T-helper 2 cell treated with Interferon-gamma antibody and Interleukin-4, amounts not matched to agents 5 μg/mL and 100 μg/mL, for 36 hours (primary cell): Measurements from ENCODE around the gene PRDM10.
A peak's percentile ranks its signal among the peaks of the same experiment; 100 is the strongest.

ENCODE experiments used
- DNase-seq: peaks from one replicate; pipeline ENCODE4 v3.0.0; 2021; ENCODE audit warnings: low spot score
- H3K27ac Mint-ChIP-seq: one replicate; pipeline ENCODE4 v1.8.0; 2021; ENCODE audit warnings: mild to moderate bottlenecking, mixed read lengths
- H3K27me3 Mint-ChIP-seq: one replicate; pipeline ENCODE4 v1.8.0; 2021; ENCODE audit warnings: low read depth, mixed read lengths
- H3K36me3 Mint-ChIP-seq: one replicate; pipeline ENCODE4 v1.8.0; 2021; ENCODE audit warnings: low read depth, mixed read lengths
- H3K4me1 Mint-ChIP-seq: one replicate; pipeline ENCODE4 v1.8.0; 2021; ENCODE audit warnings: low read depth, mixed read lengths
- H3K4me3 Mint-ChIP-seq: one replicate; pipeline ENCODE4 v1.8.0; 2022; ENCODE audit warnings: mild to moderate bottlenecking, moderate library complexity, mixed read lengths
- H3K9me3 Mint-ChIP-seq: one replicate; pipeline ENCODE4 v1.8.0; 2021; ENCODE audit warnings: mixed read lengths

PRDM10 gene

DNA sequence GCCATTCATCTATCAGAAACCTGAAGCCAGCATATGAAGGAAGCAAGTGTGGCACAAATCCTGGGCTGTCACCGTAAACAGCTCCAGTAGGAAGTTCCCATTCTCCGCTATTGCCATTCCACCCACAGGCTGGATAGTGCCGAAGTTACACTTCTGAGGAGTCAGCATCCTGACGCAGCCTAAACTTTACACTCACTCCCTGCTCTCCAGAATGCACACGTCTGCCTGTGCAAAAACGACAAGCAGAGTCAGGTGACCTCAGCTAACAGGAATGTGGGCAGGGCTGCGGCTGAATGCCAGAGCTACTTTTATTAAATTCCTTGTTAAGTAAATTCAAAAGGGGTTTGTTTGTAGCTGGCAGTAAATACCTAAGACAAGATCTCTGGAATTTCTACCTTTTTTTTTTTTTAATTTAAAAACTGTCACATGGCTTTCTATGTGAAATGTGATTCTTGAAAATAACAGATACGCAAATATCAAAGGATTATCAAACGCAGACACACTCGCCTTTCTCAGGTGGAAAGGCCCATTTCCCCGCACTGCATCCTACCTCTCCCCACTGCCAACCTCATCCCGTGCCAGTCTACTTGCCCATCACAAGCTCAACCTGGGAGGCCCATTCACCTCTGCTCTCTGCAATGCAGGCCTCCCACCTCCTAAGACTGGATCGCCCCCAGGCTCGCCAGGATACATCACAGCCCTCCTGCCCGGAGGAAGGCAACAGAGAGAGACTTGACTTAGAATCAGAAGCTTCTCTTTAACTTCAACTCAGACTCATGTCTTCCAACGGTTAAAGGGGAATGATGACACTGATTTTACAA, 140.7 kb downstream of the PRDM10 start:
- peaks cover 45% of the 10 kb centered on the region for H3K36me3 Mint-ChIP-seq
- DNase-seq: no peak
- no peak overlapping the region for H3K4me3 Mint-ChIP-seq
- H3K9me3 Mint-ChIP-seq: no peaks in the 10 kb centered on the region
- peaks cover 2% of the 10 kb centered on the region for H3K4me1 Mint-ChIP-seq
- peak overlapping the region; percentile 58 for H3K27ac Mint-ChIP-seq
- H3K27me3 Mint-ChIP-seq: no peaks in the 10 kb centered on the region

DNA sequence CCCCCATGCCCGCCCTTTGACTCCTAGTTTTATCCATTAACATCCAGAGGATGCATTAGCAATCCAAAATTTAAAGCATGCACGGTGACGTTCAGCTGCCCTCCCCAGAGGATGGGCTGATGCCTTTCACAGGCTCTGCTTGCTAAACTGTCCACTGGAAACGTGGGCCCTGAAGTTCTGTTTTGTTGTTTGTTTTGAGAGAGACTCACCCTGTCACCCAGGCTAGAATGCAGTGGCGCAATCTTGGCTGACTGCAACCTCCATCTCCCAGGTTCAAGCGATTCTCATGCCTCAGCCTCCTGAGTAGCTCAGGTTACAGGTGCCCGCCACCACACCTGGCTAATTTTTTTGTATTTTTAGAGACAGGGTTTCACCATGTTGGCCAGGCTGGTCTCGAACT, 146.6 kb downstream of the PRDM10 start:
- Mint-ChIP-seq H3K4me3 (no peak overlapping the region), H3K27me3 (no peaks in the 10 kb centered on the region), H3K27ac (no peak overlapping the region), H3K4me1 (peaks cover 30% of the 10 kb centered on the region), H3K9me3 (no peaks in the 10 kb centered on the region), H3K36me3 (peaks cover 8% of the 10 kb centered on the region)
- no peak for DNase-seq

DNA sequence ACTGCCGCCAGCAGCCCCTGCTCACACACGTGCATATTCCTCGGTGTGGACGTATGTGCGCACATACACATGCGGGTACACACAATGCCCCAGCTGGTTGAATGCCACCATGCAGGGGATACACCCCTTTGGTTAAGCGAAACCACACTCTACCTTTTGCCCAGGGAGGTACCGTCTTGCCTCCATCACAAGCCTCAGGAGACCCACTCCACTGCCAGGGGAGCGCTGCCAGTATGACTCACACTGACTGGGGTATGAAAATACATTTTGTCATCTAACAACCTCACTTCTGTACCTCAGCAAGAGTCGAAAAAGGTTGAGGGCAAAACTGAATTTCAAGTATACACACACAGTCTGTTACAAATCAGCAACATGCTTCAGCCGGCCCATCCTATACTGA, 147.5 kb downstream of the PRDM10 start:
- H3K27ac Mint-ChIP-seq: peak overlapping the region; percentile 17
- H3K9me3 Mint-ChIP-seq: no peaks in the 10 kb centered on the region
- H3K36me3 Mint-ChIP-seq: peaks cover 8% of the 10 kb centered on the region
- H3K4me1 Mint-ChIP-seq: peaks cover 30% of the 10 kb centered on the region
- no peak overlapping the region for H3K4me3 Mint-ChIP-seq
- no peaks in the 10 kb centered on the region for H3K27me3 Mint-ChIP-seq
- DNase-seq: no peak

DNA sequence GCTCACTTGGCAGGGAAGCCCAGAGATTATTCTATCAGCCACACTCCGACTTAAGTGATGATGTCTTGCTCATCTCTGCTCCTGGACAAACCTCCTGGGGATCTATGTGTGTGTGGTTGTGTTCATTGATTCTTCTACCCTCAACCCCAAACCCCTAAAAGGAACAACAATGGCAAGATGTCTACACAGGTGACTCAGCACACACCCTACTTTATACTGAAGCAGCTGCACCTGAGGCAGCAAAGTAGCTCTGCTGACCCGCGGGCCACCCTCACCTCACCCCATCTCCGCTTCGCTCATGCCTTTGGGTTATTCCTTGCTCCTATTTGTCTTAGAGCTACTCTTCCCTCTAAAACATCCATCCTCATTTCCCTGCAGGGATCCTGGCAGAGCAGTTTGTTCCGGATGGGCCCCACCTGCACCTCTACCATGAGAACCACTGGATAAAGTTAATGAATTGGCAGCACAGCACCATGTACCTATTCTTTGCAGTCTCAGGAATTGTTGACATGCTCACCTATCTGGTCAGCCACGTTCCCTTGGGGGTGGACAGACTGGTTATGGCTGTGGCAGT, 148.3 kb downstream of the PRDM10 start:
- Mint-ChIP-seq H3K4me3 (peak overlapping the region; percentile 70), H3K27me3 (no peaks in the 10 kb centered on the region), H3K27ac (peak overlapping the region; percentile 96), H3K36me3 (peaks cover 4% of the 10 kb centered on the region), H3K9me3 (no peaks in the 10 kb centered on the region), H3K4me1 (peaks cover 30% of the 10 kb centered on the region)
- DNase-seq: no peak

DNA sequence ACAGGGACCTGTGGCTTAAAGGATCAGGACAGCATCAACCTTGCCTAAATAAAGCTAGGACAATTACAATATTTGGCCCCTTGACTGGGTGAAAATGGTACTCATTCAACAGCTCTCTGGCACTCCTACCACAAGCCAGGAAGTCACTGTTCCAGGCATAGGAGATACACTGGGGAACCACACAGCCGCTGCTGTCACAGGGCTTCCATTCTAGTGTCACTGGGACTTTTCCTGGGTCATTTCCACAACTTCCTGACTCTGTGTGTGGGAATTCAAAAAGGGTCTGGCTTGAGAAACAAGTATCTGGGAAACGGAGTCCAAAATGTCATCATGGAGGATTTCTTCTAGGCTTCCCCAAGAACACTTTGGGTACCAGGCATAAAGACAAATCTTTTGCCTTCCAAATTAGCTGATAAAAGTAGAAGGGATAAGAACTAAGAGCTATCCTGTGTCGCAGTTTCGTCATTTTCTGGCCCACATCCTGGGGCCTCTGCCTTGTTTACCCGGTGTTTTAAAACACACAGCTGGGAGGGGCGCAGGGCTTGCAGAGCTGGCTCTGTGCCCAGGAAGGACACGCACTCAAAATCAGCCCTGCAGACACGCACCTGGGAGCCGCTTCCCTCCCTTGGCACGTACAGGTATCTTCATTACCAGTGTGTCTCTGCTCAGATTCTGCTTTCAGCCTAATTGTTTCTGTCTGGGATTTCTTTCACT, 149.0 kb downstream of the PRDM10 start:
- Mint-ChIP-seq H3K9me3 (no peaks in the 10 kb centered on the region), H3K27ac (peak overlapping the region; percentile 96), H3K4me3 (peak overlapping the region; percentile 70), H3K4me1 (peaks cover 29% of the 10 kb centered on the region), H3K36me3 (peaks cover 2% of the 10 kb centered on the region), H3K27me3 (no peaks in the 10 kb centered on the region)
- DNase-seq: peak; percentile 13

DNA sequence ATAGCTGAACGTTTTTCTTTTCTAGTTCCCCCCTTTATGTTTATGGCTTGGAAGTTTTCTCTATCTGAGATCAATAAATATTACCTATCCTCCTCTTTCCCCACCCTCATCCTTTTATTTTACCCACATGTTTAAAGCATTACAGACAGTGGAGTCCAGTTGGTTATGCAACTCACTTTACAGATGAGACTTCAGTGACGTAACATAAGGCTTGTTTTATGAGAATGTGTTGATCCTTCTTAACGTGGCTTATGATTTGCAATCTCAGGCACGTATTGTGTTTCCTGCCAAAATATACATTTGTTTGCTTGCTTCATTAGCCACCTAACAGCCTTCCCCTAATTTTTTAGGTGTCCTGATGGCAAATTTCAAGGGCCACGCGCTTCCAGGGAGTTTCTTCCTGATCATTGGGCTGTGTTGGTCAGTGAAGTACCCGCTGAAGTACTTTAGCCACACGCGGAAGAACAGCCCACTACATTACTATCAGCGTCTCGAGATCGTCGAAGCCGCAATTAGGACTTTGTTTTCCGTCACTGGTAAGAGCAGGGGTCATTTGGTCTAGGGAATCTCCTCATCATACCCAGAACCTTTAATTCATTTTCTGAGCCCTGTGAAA, 150.4 kb downstream of the PRDM10 start:
- Mint-ChIP-seq H3K27ac (peak overlapping the region; percentile 96), H3K9me3 (no peaks in the 10 kb centered on the region), H3K36me3 (peaks cover 2% of the 10 kb centered on the region), H3K27me3 (no peaks in the 10 kb centered on the region), H3K4me3 (no peak overlapping the region), H3K4me1 (peaks cover 29% of the 10 kb centered on the region)
- DNase-seq: no peak
